ENCODE results near the gene ADAP1. TPM values are rescaled to one million over a fixed set of nuclear protein-coding genes. Genes with fewer than 3 reads are reported as not detected.

Gene ADAP1
- total RNA-seq, 1 experiment from 2014 or later: 77.6 TPM

DNA sequence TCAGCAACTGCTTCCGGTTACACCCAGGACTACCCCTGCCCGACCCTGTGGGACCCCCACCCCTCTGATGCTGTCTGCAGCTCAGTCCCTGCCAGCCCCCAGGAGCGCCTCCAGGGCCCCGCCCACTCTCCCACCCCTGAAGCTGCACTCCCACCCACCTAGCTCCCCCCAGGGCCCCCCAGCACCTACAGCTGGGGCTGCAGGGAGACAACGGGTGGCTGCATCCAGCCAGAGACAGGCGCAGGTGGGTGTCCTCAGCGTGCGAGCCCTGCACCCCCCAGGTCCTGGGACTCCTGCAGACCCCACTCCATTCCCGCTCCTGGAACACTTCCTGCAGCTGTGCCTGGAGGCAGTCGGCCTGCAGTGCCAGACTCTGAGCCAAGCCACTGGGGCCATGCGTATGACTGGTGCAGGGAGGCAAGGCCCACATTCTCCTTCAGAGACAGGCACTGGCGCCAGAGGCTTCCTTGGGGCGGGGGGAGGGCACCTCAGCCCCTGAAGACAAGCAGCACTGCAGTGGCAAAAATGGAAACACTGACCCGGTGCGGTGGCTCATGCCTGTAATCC is 34.6 kb upstream of the ADAP1 start:
- Histone ChIP-seq H3K4me1 (peaks cover 20% of the 10 kb centered on the region), H3K4me3 (ENCODE audit: low read depth, low read length) (no peak overlapping the region), H3K27me3 (replicated peaks; ENCODE audit: control insufficient read depth, insufficient read depth, low read length) (no peaks in the 10 kb centered on the region), H3K9me3 (no peaks in the 10 kb centered on the region), H3K36me3 (ENCODE audit: control insufficient read depth, insufficient read depth, low read length) (no peaks in the 10 kb centered on the region)
- DNase-seq: no peak
- TF ChIP-seq, protein P1, sequence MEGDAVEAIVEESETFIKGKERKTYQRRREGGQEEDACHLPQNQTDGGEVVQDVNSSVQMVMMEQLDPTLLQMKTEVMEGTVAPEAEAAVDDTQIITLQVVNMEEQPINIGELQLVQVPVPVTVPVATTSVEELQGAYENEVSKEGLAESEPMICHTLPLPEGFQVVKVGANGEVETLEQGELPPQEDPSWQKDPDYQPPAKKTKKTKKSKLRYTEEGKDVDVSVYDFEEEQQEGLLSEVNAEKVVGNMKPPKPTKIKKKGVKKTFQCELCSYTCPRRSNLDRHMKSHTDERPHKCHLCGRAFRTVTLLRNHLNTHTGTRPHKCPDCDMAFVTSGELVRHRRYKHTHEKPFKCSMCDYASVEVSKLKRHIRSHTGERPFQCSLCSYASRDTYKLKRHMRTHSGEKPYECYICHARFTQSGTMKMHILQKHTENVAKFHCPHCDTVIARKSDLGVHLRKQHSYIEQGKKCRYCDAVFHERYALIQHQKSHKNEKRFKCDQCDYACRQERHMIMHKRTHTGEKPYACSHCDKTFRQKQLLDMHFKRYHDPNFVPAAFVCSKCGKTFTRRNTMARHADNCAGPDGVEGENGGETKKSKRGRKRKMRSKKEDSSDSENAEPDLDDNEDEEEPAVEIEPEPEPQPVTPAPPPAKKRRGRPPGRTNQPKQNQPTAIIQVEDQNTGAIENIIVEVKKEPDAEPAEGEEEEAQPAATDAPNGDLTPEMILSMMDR (IDR thresholded peaks at IDR 0.05; ENCODE audit: insufficient read depth in 1 of 2, low read depth in 1 of 2, low read length in 1 of 2, severe bottlenecking in 1 of 2, unreplicated experiment in 1 of 2): no peak
- no peaks in the 10 kb centered on the region for H3K27me3 Mint-ChIP-seq (ENCODE audit: insufficient read depth, unreplicated experiment)
- no TSS peak for BruUV-seq (replicated peaks)
- H3K9me3 Mint-ChIP-seq (ENCODE audit: unreplicated experiment): no peaks in the 10 kb centered on the region
- no peak overlapping the region for H3K4me3 Mint-ChIP-seq (ENCODE audit: unreplicated experiment)
- ChIA-PET POLR2A (no interaction called here), CTCF (interaction anchor here (0.5 kb wide), 1 partner anchor 196 kb away, joined by 3 read pairs; no protein-coding TSS in a partner anchor)
- H3K4me1 Mint-ChIP-seq (ENCODE audit: low read depth, unreplicated experiment): no peaks in the 10 kb centered on the region
- intact Hi-C loops (cut with micrococcal nuclease; ENCODE audit: unreplicated experiment): no loop called here
- peaks cover 24% of the 10 kb centered on the region for H3K36me3 Mint-ChIP-seq (ENCODE audit: insufficient read depth, unreplicated experiment)
- no peak overlapping the region for H3K27ac Mint-ChIP-seq (ENCODE audit: unreplicated experiment)

DNA sequence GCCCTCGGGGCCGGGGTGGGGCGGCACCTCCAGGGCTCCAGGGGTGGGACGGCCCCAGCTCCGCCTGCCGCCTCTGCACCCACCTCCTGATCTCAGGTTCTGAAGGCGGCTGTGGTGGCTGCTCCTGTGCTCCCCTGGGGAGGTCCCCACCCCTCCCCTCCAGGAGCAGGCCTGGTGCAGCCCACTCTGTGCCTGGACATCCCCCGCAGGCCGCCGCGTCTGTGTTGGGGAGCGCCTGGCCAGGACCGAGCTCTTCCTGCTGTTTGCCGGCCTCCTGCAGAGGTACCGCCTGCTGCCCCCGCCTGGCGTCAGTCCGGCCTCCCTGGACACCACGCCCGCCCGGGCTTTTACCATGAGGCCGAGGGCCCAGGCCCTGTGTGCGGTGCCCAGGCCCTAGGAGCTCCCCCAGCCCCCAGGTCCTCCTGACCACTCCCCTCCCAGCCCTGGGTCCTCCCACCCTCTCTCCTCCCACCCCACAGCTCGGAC is 34.0 kb upstream of the ADAP1 start:
- Mint-ChIP-seq H3K36me3 (ENCODE audit: insufficient read depth, unreplicated experiment) (peaks cover 24% of the 10 kb centered on the region), H3K4me3 (ENCODE audit: unreplicated experiment) (no peak overlapping the region), H3K9me3 (ENCODE audit: unreplicated experiment) (no peaks in the 10 kb centered on the region), H3K4me1 (ENCODE audit: low read depth, unreplicated experiment) (no peaks in the 10 kb centered on the region), H3K27me3 (ENCODE audit: insufficient read depth, unreplicated experiment) (no peaks in the 10 kb centered on the region), H3K27ac (ENCODE audit: unreplicated experiment) (no peak overlapping the region)
- no TSS peak for BruUV-seq (replicated peaks)
- Histone ChIP-seq H3K4me3 (ENCODE audit: low read depth, low read length) (no peak overlapping the region), H3K27me3 (replicated peaks; ENCODE audit: control insufficient read depth, insufficient read depth, low read length) (no peaks in the 10 kb centered on the region), H3K9me3 (no peaks in the 10 kb centered on the region), H3K36me3 (ENCODE audit: control insufficient read depth, insufficient read depth, low read length) (no peaks in the 10 kb centered on the region), H3K4me1 (peaks cover 21% of the 10 kb centered on the region)
- intact Hi-C loops (cut with micrococcal nuclease; ENCODE audit: unreplicated experiment): no loop called here
- TF ChIP-seq, protein P1 (IDR thresholded peaks at IDR 0.05; ENCODE audit: insufficient read depth in 1 of 2, low read depth in 1 of 2, low read length in 1 of 2, severe bottlenecking in 1 of 2, unreplicated experiment in 1 of 2): no peak
- CTCF ChIA-PET: interaction anchor here (0.5 kb wide), 1 partner anchor 196 kb away, joined by 3 read pairs; no protein-coding TSS in a partner anchor
- no peak for DNase-seq
- POLR2A ChIA-PET: no interaction called here

DNA sequence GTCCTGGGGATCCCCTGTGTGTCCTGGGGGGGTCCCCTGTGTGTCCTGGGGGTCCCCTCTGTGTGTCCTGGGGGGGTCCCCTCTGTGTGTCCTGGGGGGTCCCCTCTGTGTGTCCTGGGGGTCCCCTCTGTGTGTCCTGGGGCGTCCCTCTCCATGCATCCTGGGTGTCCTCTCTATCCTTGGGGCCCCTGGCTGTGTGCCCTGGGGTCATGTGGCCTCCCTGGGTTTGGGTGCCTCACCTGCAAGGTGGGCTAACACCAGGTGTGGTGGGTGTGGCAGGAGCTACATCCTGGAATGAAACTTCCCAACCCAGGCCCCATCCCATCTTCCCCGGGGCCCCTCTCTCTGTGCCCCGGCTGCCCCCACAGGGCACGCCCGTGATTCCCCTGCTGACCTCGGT is 33.4 kb upstream of the ADAP1 start:
- Histone ChIP-seq H3K4me3 (ENCODE audit: low read depth, low read length) (no peak overlapping the region), H3K27me3 (replicated peaks; ENCODE audit: control insufficient read depth, insufficient read depth, low read length) (no peaks in the 10 kb centered on the region), H3K36me3 (ENCODE audit: control insufficient read depth, insufficient read depth, low read length) (no peaks in the 10 kb centered on the region), H3K4me1 (peaks cover 21% of the 10 kb centered on the region), H3K9me3 (no peaks in the 10 kb centered on the region)
- no TSS peak for BruUV-seq (replicated peaks)
- H3K27me3 Mint-ChIP-seq (ENCODE audit: insufficient read depth, unreplicated experiment): no peaks in the 10 kb centered on the region
- H3K36me3 Mint-ChIP-seq (ENCODE audit: insufficient read depth, unreplicated experiment): peaks cover 18% of the 10 kb centered on the region
- intact Hi-C loops (cut with micrococcal nuclease; ENCODE audit: unreplicated experiment): no loop called here
- H3K4me3 Mint-ChIP-seq (ENCODE audit: unreplicated experiment): no peak overlapping the region
- H3K27ac Mint-ChIP-seq (ENCODE audit: unreplicated experiment): no peak overlapping the region
- ChIA-PET POLR2A (no interaction called here), CTCF (no interaction called here)
- H3K4me1 Mint-ChIP-seq (ENCODE audit: low read depth, unreplicated experiment): no peaks in the 10 kb centered on the region
- H3K9me3 Mint-ChIP-seq (ENCODE audit: unreplicated experiment): no peaks in the 10 kb centered on the region
- DNase-seq: no peak
- TF ChIP-seq, protein P1 (IDR thresholded peaks at IDR 0.05; ENCODE audit: insufficient read depth in 1 of 2, low read depth in 1 of 2, low read length in 1 of 2, severe bottlenecking in 1 of 2, unreplicated experiment in 1 of 2): no peak

All from Caco-2 (cell line).